GM19035 (cell line): ENCODE results near the gene MYOM3.

Source experiments
- ATAC-seq: cut with Tn5 transposase; IDR thresholded peaks from one replicate; pipeline ENCODE4 v1.9.1; 2021; ENCODE audit not compliant: unreplicated experiment

The MYOM3 gene

GRCh38 chr1:24097663-24098062 lies 14.3 kb downstream of the MYOM3 start:
- no peak for ATAC-seq

- ATAC-seq = no peak
These were observed 15.2 kb downstream of the MYOM3 start for GRCh38 chr1:24096739-24097103.

- no peak for ATAC-seq
These were observed 15.8 kb downstream of the MYOM3 start for GRCh38 chr1:24096009-24096738.

GRCh38 chr1:24095140-24095859 lies 16.6 kb downstream of the MYOM3 start:
- no peak for ATAC-seq

GRCh38 chr1:24094554-24094953 lies 17.4 kb downstream of the MYOM3 start:
- ATAC-seq = no peak

- no peak for ATAC-seq
These were observed 18.2 kb downstream of the MYOM3 start for GRCh38 chr1:24093732-24094131.

GRCh38 chr1:24092979-24093378 lies 19.0 kb downstream of the MYOM3 start:
- no peak for ATAC-seq

- ATAC-seq = no peak
These were observed 19.9 kb downstream of the MYOM3 start for GRCh38 chr1:24091971-24092482.

GRCh38 chr1:24090736-24091135 lies 21.2 kb downstream of the MYOM3 start:
- no peak for ATAC-seq

GRCh38 chr1:24089743-24090555 lies 22.0 kb downstream of the MYOM3 start:
- ATAC-seq = no peak

GRCh38 chr1:24089027-24089742 lies 22.8 kb downstream of the MYOM3 start:
- ATAC-seq = no peak

- ATAC-seq = no peak
These were observed 25.5 kb downstream of the MYOM3 start for GRCh38 chr1:24086466-24086865.

GRCh38 chr1:24085546-24085945 lies 26.4 kb downstream of the MYOM3 start:
- no peak for ATAC-seq

- no peak for ATAC-seq
These were observed 26.9 kb downstream of the MYOM3 start for GRCh38 chr1:24085007-24085406.

- no peak for ATAC-seq
These were observed 27.9 kb downstream of the MYOM3 start for GRCh38 chr1:24084050-24084449.

- no peak for ATAC-seq
These were observed 29.6 kb downstream of the MYOM3 start for GRCh38 chr1:24082372-24082771.

GRCh38 chr1:24081190-24081589 lies 30.7 kb downstream of the MYOM3 start:
- no peak for ATAC-seq

- no peak for ATAC-seq
These were observed 31.8 kb downstream of the MYOM3 start for GRCh38 chr1:24080131-24080530.

- ATAC-seq = no peak
These were observed 34.5 kb downstream of the MYOM3 start for GRCh38 chr1:24077278-24077978.

GRCh38 chr1:24075946-24076345 lies 36.0 kb downstream of the MYOM3 start:
- ATAC-seq = no peak

GRCh38 chr1:24075590-24075854 lies 36.4 kb downstream of the MYOM3 start:
- ATAC-seq = no peak
